ENCODE results near the gene MAP3K4. TPM values are rescaled to one million over a fixed set of nuclear protein-coding genes. Genes with fewer than 3 reads are reported as not detected.

The MAP3K4 gene
- total and polyA plus RNA-seq, 2 of the 4 experiments (the other 2 are of a cell fraction), result 11.5 to 20.4 TPM

DNA sequence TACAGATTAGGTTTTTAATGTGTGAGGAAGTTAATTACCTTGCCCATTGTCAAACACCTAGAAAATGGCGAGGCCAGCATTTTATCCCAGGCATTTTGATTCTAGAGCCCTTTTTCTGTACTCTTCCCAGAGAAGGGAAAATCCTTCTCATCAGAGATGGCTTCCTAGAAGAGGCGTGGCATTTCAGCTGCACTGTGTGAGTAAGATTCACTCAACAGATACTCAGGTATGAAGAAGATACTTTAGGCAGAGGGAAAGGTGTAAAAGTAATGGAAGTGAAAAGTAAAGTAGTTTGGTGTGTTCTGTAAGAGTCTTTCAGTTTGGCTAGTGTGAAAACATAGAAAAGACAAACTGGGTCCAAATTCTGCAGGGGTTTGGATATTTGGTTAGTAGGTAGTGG lies 113.8 kb downstream of the MAP3K4 start:
- H2AK5ac ChIP-seq (ENCODE audit: low read depth, low read length), result no peak overlapping the region
- no peak overlapping the region for H3K23ac ChIP-seq (ENCODE audit: low read depth, low read length)
- peaks cover 2% of the 10 kb centered on the region; the same call in 1 of the 2 replicates for H3K4me1 ChIP-seq (ENCODE audit: control insufficient read depth, insufficient read depth, low read length)
- H3K79me1 ChIP-seq (ENCODE audit: low read depth in 1 of 2, low read length in 2 of 2), result no peaks in the 10 kb centered on the region; a peak in 1 of 4 replicates
- DNase-seq (no peak), ATAC-seq (ENCODE audit: low read depth) (no peak)
- H3K9ac ChIP-seq (ENCODE audit: low read depth, low read length), result no peak overlapping the region
- H2AK9ac ChIP-seq (replicated peaks; ENCODE audit: low read depth, low read length, poor library complexity), result no peak overlapping the region
- BruUV-seq (replicated peaks), result no TSS peak
- no peak overlapping the region for H2AFZ ChIP-seq (replicated peaks; ENCODE audit: low read length, poor library complexity)
- no peak overlapping the region for H3K14ac ChIP-seq (replicated peaks; ENCODE audit: low read depth, low read length)
- H2BK15ac ChIP-seq (ENCODE audit: low read depth, low read length), result no peak overlapping the region
- no peak overlapping the region for H3K4ac ChIP-seq (ENCODE audit: low read depth, low read length)
- H2BK120ac ChIP-seq (ENCODE audit: low read depth, low read length), result no peak overlapping the region
- H3K27me3 ChIP-seq (ENCODE audit: control insufficient read depth, insufficient read depth, low read length), result no peaks in the 10 kb centered on the region
- H3K9me1 ChIP-seq (ENCODE audit: insufficient read depth, low read length), result peaks cover 2% of the 10 kb centered on the region; the same call in 1 of the 2 replicates
- H4K5ac ChIP-seq (ENCODE audit: low read depth, low read length), result no peak overlapping the region
- H3K4me3 ChIP-seq (ENCODE audit: insufficient read depth, low read depth, low read length), result no peak overlapping the region
- CTCF ChIA-PET, result no interaction called here
- H3K4me2 ChIP-seq (ENCODE audit: low read depth, low read length), result no peak overlapping the region
- in situ Hi-C loops (cut with MboI; ENCODE audit: low sequenced_read_pairs), result no loop called here
- H2BK5ac ChIP-seq (ENCODE audit: low read depth, low read length, poor library complexity, severe bottlenecking), result no peak overlapping the region
- POLR2A ChIA-PET (ENCODE audit: unreplicated experiment), result no interaction called here
- dilution Hi-C loops (cut with HindIII; ENCODE audit: low sequenced_read_pairs, unreplicated experiment), result no loop called here
- no peak overlapping the region for H3K56ac ChIP-seq (ENCODE audit: extremely low read depth, insufficient read depth, low read length)
- H3K9me3 ChIP-seq (ENCODE audit: control insufficient read depth, insufficient read depth, low read length), result no peaks in the 10 kb centered on the region
- no peak overlapping the region for H3K18ac ChIP-seq (ENCODE audit: low read depth, low read length)
- H4K91ac ChIP-seq (ENCODE audit: insufficient read depth, low read depth, low read length), result no peak overlapping the region
- H3K27ac ChIP-seq (ENCODE audit: insufficient read depth, low read length), result no peak overlapping the region
- TF ChIP-seq RAD21 (IDR thresholded peaks at IDR 0.05; ENCODE audit: low read length) (no peak), MAFK (IDR thresholded peaks at IDR 0.05; ENCODE audit: low read depth, low read length) (peak; percentile 28; the same call in 1 of the 2 replicates), CEBPB (IDR thresholded peaks at IDR 0.05; ENCODE audit: low read depth, low read length) (no peak)
- intact Hi-C loops (cut with micrococcal nuclease), result no loop called here
- H2BK20ac ChIP-seq (ENCODE audit: low read depth, low read length), result no peak overlapping the region
- no CpG with 5 or more reads among the region's 2 CpGs for WGBS, 2 experiments (ENCODE audit: extremely low coverage in 2 of 2, insufficient read length in 1 of 2)
- H4K8ac ChIP-seq (ENCODE audit: low read depth in 2 of 2, low read length in 2 of 2), result no peak overlapping the region
- no peaks in the 10 kb centered on the region for H4K20me1 ChIP-seq (ENCODE audit: insufficient read depth, low read length)
- peaks cover 16% of the 10 kb centered on the region for H3K36me3 ChIP-seq (ENCODE audit: control insufficient read depth, insufficient read depth, low read length)
